PC-9 (cell line): ENCODE results near the gene CHSY1. TPM values are rescaled to one million over a fixed set of nuclear protein-coding genes. Genes with fewer than 3 reads are reported as not detected.
A peak's percentile ranks its signal among the peaks of the same experiment; 100 is the strongest.

Experiments used
- BruUV-seq: library from RNA; stranded (reverse); fragments of 400-500 nt; replicated peaks from 2 replicates; lab custom pipeline; 2021; lab: Mats Ljungman, UMichigan
- CTCF ChIA-PET: fragments of 300-600 bp; sonication (Branson Sonifier 250); formaldehyde crosslinking; loops from one replicate; lab custom pipeline; 2022; ENCODE audit warnings: antibody characterized with exemption; lab: Charles Lee
- POLR2A ChIA-PET: fragments of 300-600 bp; sonication (Branson Sonifier 250); formaldehyde crosslinking; loops from one replicate; lab custom pipeline; 2022; ENCODE audit warnings: antibody characterized with exemption; ENCODE audit not compliant: unreplicated experiment; lab: Charles Lee
- DNase-seq, 2 experiments: peaks; one replicate each; pipeline versions ENCODE4 v3.0.0 to v3.0.0-alpha.2; 2015 to 2022; ENCODE audit warnings: mixed read lengths in 1 of 2
- H2AFZ ChIP-seq: fragments of 200-600 bp; sonication (generic); 2 replicates; pipeline ENCODE4 v1.8.1; 2017; ENCODE audit warnings: antibody characterized with exemption
- H3F3A ChIP-seq: fragments of 200-600 bp; sonication (generic); 2 replicates; pipeline ENCODE4 v1.8.1; 2017; ENCODE audit warnings: antibody characterized with exemption, mild to moderate bottlenecking, low read depth; ENCODE audit not compliant: insufficient read depth
- H3K27ac ChIP-seq: fragments of 200-600 bp; sonication (generic); 2 replicates; pipeline ENCODE4 v1.6.1; 2016; ENCODE audit warnings: mixed run types
- H3K27me3 ChIP-seq: fragments of 200-600 bp; sonication (generic); 2 replicates; pipeline ENCODE4 v1.6.1; 2016; ENCODE audit warnings: low read depth, mixed run types; ENCODE audit not compliant: insufficient read depth
- H3K36me3 ChIP-seq: fragments of 200-600 bp; sonication (generic); 2 replicates; pipeline ENCODE4 v1.6.1; 2016; ENCODE audit warnings: low read depth, mixed run types
- H3K4me1 ChIP-seq: fragments of 200-600 bp; sonication (generic); replicated peaks from 2 replicates; pipeline ENCODE4 v1.6.1; 2016; ENCODE audit warnings: mixed run types; ENCODE audit not compliant: insufficient read depth
- H3K4me2 ChIP-seq: fragments of 200-600 bp; sonication (generic); 2 replicates; pipeline ENCODE4 v1.6.1; 2017; ENCODE audit warnings: mixed run types
- H3K4me3 ChIP-seq: fragments of 200-600 bp; sonication (generic); 2 replicates; pipeline ENCODE4 v1.6.1; 2016; ENCODE audit warnings: mixed run types
- H3K79me2 ChIP-seq: fragments of 200-600 bp; sonication (generic); 2 replicates; pipeline ENCODE4 v1.6.1; 2017; ENCODE audit warnings: low read depth, mixed run types
- H3K9me2 ChIP-seq: fragments of 200-600 bp; sonication (generic); 2 replicates; pipeline ENCODE4 v1.8.1; 2017; ENCODE audit warnings: mild to moderate bottlenecking; ENCODE audit not compliant: insufficient read depth
- H3K9me3 ChIP-seq: fragments of 200-600 bp; sonication (generic); 2 replicates; pipeline ENCODE4 v1.8.1; 2016; ENCODE audit warnings: low read depth; ENCODE audit not compliant: insufficient read depth
- H4K20me1 ChIP-seq: fragments of 200-600 bp; sonication (generic); 2 replicates; pipeline ENCODE4 v1.8.1; 2017; ENCODE audit not compliant: insufficient read depth
- EZH2 ChIP-seq: fragments of 200-600 bp; sonication (generic); IDR thresholded peaks from 2 replicates; pipeline ENCODE4 v1.8.0; 2017; ENCODE audit warnings: antibody characterized with exemption, low read depth
- intact Hi-C: fragments of 100-400 bp; cut with micrococcal nuclease; formaldehyde crosslinking; loops from one replicate; pipeline ENCODE4 v1.10.0; 2022; ENCODE audit not compliant: unreplicated experiment
- total RNA-seq: library from RNA; stranded (reverse); gene quantifications from 2 replicates; pipeline ENCODE4 v1.2.3, GENCODE V29; 2021
- TF ChIP-seq, protein P1 (sequence below): fragments of 200-600 bp; sonication (generic); conservative IDR thresholded peaks from 2 replicates; pipeline ENCODE4 v1.6.1; 2017; ENCODE audit warnings: mixed run types, antibody characterized with exemption, mild to moderate bottlenecking, moderate library complexity

The CHSY1 gene
- total RNA-seq, 1 experiment from 2014 or later, result 10.7 TPM

- no TSS peak for BruUV-seq
- TF ChIP-seq EZH2, result no peak
- TF ChIP-seq, protein P1, sequence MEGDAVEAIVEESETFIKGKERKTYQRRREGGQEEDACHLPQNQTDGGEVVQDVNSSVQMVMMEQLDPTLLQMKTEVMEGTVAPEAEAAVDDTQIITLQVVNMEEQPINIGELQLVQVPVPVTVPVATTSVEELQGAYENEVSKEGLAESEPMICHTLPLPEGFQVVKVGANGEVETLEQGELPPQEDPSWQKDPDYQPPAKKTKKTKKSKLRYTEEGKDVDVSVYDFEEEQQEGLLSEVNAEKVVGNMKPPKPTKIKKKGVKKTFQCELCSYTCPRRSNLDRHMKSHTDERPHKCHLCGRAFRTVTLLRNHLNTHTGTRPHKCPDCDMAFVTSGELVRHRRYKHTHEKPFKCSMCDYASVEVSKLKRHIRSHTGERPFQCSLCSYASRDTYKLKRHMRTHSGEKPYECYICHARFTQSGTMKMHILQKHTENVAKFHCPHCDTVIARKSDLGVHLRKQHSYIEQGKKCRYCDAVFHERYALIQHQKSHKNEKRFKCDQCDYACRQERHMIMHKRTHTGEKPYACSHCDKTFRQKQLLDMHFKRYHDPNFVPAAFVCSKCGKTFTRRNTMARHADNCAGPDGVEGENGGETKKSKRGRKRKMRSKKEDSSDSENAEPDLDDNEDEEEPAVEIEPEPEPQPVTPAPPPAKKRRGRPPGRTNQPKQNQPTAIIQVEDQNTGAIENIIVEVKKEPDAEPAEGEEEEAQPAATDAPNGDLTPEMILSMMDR, result peak; percentile 88
- no peak overlapping the region for H3K4me2 ChIP-seq
- no peaks in the 10 kb centered on the region for H3K9me2 ChIP-seq
- DNase-seq, result peak in 1 of 2 experiments; percentile 48
- intact Hi-C loops, result loop anchor here (1.0 to 10.0 kb wide), 4 partner anchors 169 to 631 kb away; partner anchors contain the start of gene LRRK1
- H3K9me3 ChIP-seq, result no peaks in the 10 kb centered on the region; the same call in 1 of the 2 replicates
- peaks cover 11% of the 10 kb centered on the region for H3K27me3 ChIP-seq
- no peaks in the 10 kb centered on the region for H3F3A ChIP-seq
- H3K27ac ChIP-seq, result no peak overlapping the region
- H3K4me3 ChIP-seq, result no peak overlapping the region
- ChIA-PET POLR2A (interaction anchor here (0.6 kb wide), 1 partner anchor 12 kb away, joined by 6 read pairs; no protein-coding TSS in a partner anchor), CTCF (no interaction called here)
- no peaks in the 10 kb centered on the region; the same call in 1 of the 2 replicates for H4K20me1 ChIP-seq
- no peaks in the 10 kb centered on the region for H3K79me2 ChIP-seq
- no peak overlapping the region for H2AFZ ChIP-seq
- no peaks in the 10 kb centered on the region for H3K36me3 ChIP-seq
- H3K4me1 ChIP-seq, result no peaks in the 10 kb centered on the region
Observed at GRCh38 chr15:101258238-101259144, 6.6 kb upstream of the CHSY1 start.

DNA sequence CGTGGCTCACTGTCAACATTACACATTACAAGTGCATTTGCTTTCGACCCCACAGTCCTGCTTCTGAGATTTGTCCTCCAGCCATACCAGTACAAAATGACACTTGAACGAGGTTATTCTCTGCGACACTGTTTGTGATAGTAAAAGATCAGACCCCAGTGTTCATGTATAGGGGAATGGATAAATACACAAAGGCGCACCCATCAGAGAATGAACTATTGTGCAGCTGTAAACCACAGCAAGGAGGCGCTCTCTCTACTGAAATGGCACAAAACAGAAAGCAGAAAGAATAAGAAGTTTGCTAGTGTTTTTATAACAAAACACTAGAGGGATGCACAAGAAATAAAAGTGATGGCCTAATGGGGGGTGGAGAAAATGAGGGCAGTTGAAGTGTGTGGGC is 4.9 kb upstream of the CHSY1 start:
- no peak overlapping the region for H3K4me3 ChIP-seq
- peaks cover 5% of the 10 kb centered on the region; the same call in 1 of the 2 replicates for H3K4me1 ChIP-seq
- H3K4me2 ChIP-seq, result no peak overlapping the region
- TF ChIP-seq, protein P1, result peak; percentile 33; the same call in 1 of the 2 replicates
- TF ChIP-seq EZH2, result no peak
- no peaks in the 10 kb centered on the region; the same call in 1 of the 2 replicates for H4K20me1 ChIP-seq
- no peaks in the 10 kb centered on the region for H3K36me3 ChIP-seq
- no peaks in the 10 kb centered on the region for H3K9me2 ChIP-seq
- intact Hi-C loops, result loop anchor here (5.0 to 10.0 kb wide), 2 partner anchors 342 to 629 kb away; partner anchors contain the start of gene LRRK1
- no peak overlapping the region for H2AFZ ChIP-seq
- H3F3A ChIP-seq, result peaks cover 7% of the 10 kb centered on the region; the same call in 1 of the 2 replicates
- BruUV-seq, result no TSS peak
- H3K27me3 ChIP-seq, result peaks cover 11% of the 10 kb centered on the region
- POLR2A ChIA-PET, result no interaction called here
- no peaks in the 10 kb centered on the region for H3K79me2 ChIP-seq
- no peak overlapping the region for H3K27ac ChIP-seq
- CTCF ChIA-PET, result no interaction called here
- no peaks in the 10 kb centered on the region; the same call in 1 of the 2 replicates for H3K9me3 ChIP-seq
- DNase-seq, result no peak

DNA sequence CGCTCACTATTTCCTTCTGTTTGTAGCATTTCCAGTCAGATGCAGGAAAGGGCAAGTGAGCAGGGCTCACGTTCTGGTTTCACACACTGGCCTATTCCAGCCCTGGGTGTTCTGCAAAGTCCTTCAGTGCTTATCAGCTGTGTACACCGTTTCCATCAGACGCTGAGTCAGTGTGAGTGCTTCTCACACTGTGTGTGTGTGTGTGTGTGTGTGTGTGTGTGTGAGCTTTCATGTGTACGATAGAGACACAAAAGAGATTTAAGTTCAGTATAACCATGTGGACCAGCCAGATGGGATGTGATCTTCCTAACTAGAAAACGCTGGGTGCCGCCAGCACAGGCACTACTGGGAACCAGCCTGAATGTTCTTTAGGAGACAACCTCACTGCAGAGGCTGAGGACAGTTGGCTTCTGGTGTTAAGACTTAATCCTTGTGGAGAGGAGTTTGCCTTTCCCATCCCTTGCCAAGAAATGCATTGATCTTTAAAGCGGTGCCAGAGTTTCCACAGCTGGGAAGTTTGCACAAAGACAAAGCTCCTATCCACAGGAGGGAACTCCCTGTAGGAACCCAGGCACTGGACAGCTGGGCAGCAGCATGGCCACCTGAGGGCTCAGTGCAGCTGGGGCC is 3.9 kb upstream of the CHSY1 start:
- H3K9me3 ChIP-seq, result no peaks in the 10 kb centered on the region; the same call in 1 of the 2 replicates
- BruUV-seq, result no TSS peak
- ChIA-PET CTCF (no interaction called here), POLR2A (no interaction called here)
- TF ChIP-seq, protein P1, result no peak
- H3K4me2 ChIP-seq, result no peak overlapping the region
- H2AFZ ChIP-seq, result no peak overlapping the region
- H3K79me2 ChIP-seq, result peaks cover 2% of the 10 kb centered on the region; the same call in 1 of the 2 replicates
- no peak overlapping the region for H3K27ac ChIP-seq
- no peak for DNase-seq
- H3K4me3 ChIP-seq, result no peak overlapping the region
- no peaks in the 10 kb centered on the region for H3K9me2 ChIP-seq
- intact Hi-C loops, result loop anchor here (5.0 to 10.0 kb wide), 2 partner anchors 341 to 628 kb away; partner anchors contain the start of gene LRRK1
- H4K20me1 ChIP-seq, result no peaks in the 10 kb centered on the region; the same call in 1 of the 2 replicates
- peaks cover 8% of the 10 kb centered on the region; the same call in 1 of the 2 replicates for H3F3A ChIP-seq
- H3K36me3 ChIP-seq, result no peaks in the 10 kb centered on the region
- peaks cover 9% of the 10 kb centered on the region for H3K27me3 ChIP-seq
- peaks cover 5% of the 10 kb centered on the region; the same call in 1 of the 2 replicates for H3K4me1 ChIP-seq
